ENCODE measurements around the gene MSN. TPM values are rescaled to one million over a fixed set of nuclear protein-coding genes. Genes with fewer than 3 reads are reported as not detected.
A peak's percentile ranks its signal among the peaks of the same experiment; 100 is the strongest.

Gene MSN
- polyA plus RNA-seq, 1 donor (not counting 4 experiments of a cell fraction or from before 2014, with no cell fraction given): 421 TPM

- Histone ChIP-seq H3K9me3 (ENCODE audit: control insufficient read depth, low read depth, low read length) (no peaks in the 10 kb centered on the region), H3K79me2 (ENCODE audit: control insufficient read depth, insufficient read depth, low read length) (peaks cover 85% of the 10 kb centered on the region), H3K36me3 (ENCODE audit: control insufficient read depth in 2 of 2, extremely low read depth in 1 of 2, insufficient read depth in 2 of 2, low read length in 2 of 2) (peaks cover 0 to 9% of the 10 kb centered on the region in 2 experiments), H3K4me3 (ENCODE audit: control insufficient read depth in 2 of 3, extremely low read depth in 1 of 3, insufficient read depth in 2 of 3, low read depth in 1 of 3, low read length in 3 of 3) (no peak overlapping the region), H3K27me3 (ENCODE audit: control insufficient read depth, extremely low read depth, insufficient read depth, low read length) (no peaks in the 10 kb centered on the region), H3K4me2 (ENCODE audit: control insufficient read depth, extremely low read depth, insufficient read depth, low read depth, low read length) (peak overlapping the region; percentile 19), H4K20me1 (ENCODE audit: control insufficient read depth, extremely low read depth, insufficient read depth, low read length) (no peaks in the 10 kb centered on the region), H2AFZ (ENCODE audit: control insufficient read depth, low read length) (no peak overlapping the region), H3K27ac (ENCODE audit: control insufficient read depth, insufficient read depth, low read length) (peak overlapping the region; percentile 13), H3K9me1 (ENCODE audit: control insufficient read depth, extremely low read depth, insufficient read depth, low read length) (no peaks in the 10 kb centered on the region), H3K9ac (ENCODE audit: control insufficient read depth, extremely low read depth, insufficient read depth, low read length) (no peak overlapping the region), H3K4me1 (ENCODE audit: control insufficient read depth, extremely low read depth, insufficient read depth, low read length) (peaks cover 32% of the 10 kb centered on the region)
- no peak for FAIRE-seq
- TF ChIP-seq EZH2 (IDR thresholded peaks at IDR 0.05; ENCODE audit: low read length): no peak
- TF ChIP-seq, protein P1, sequence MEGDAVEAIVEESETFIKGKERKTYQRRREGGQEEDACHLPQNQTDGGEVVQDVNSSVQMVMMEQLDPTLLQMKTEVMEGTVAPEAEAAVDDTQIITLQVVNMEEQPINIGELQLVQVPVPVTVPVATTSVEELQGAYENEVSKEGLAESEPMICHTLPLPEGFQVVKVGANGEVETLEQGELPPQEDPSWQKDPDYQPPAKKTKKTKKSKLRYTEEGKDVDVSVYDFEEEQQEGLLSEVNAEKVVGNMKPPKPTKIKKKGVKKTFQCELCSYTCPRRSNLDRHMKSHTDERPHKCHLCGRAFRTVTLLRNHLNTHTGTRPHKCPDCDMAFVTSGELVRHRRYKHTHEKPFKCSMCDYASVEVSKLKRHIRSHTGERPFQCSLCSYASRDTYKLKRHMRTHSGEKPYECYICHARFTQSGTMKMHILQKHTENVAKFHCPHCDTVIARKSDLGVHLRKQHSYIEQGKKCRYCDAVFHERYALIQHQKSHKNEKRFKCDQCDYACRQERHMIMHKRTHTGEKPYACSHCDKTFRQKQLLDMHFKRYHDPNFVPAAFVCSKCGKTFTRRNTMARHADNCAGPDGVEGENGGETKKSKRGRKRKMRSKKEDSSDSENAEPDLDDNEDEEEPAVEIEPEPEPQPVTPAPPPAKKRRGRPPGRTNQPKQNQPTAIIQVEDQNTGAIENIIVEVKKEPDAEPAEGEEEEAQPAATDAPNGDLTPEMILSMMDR (optimal IDR thresholded peaks at IDR 0.05 in 1 of 3, IDR thresholded peaks at IDR 0.05 in 1 of 3, conservative IDR thresholded peaks at IDR 0.05 in 1 of 3; ENCODE audit: extremely low read depth in 1 of 3, insufficient read depth in 2 of 3, low read length in 3 of 3): no peak
- DNase-seq (ENCODE audit: low read depth, low spot score): no peak
- dilution Hi-C loops (cut with MboI; ENCODE audit: extremely low pct_ligation_motif_present, low sequenced_read_pairs): no loop called here
These were observed 4.5 kb downstream of the MSN start for GRCh38 chrX:65671966-65672365.

DNA sequence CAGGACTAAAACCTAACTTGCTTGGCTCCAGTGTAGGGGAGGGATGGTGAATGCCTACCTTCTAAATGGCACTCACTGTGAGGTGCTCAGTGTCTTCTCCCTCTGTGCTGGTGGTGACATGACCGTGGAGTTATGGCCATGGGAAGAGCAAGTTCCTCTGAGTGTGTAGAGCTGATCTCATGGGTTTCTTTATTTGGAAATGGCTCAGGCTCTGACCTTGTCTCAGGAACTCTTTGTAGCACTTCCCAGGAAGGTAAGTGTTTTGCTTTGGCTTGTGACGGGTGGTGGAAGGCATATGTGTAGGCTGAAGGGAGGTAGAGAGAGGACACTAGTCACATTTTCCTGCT lies 6.4 kb downstream of the MSN start:
- no peak for TF ChIP-seq EZH2 (IDR thresholded peaks at IDR 0.05; ENCODE audit: low read length)
- TF ChIP-seq, protein P1 (optimal IDR thresholded peaks at IDR 0.05 in 1 of 3, IDR thresholded peaks at IDR 0.05 in 1 of 3, conservative IDR thresholded peaks at IDR 0.05 in 1 of 3; ENCODE audit: extremely low read depth in 1 of 3, insufficient read depth in 2 of 3, low read length in 3 of 3): no peak
- no peaks in the 10 kb centered on the region for H3K27me3 ChIP-seq (ENCODE audit: control insufficient read depth, extremely low read depth, insufficient read depth, low read length)
- H3K9ac ChIP-seq (ENCODE audit: control insufficient read depth, extremely low read depth, insufficient read depth, low read length): peak overlapping the region; percentile 1
- peaks cover 0 to 7% of the 10 kb centered on the region in 2 experiments for H3K36me3 ChIP-seq (ENCODE audit: control insufficient read depth in 2 of 2, extremely low read depth in 1 of 2, insufficient read depth in 2 of 2, low read length in 2 of 2)
- FAIRE-seq (no peak), DNase-seq (ENCODE audit: low read depth, low spot score) (no peak)
- H3K9me3 ChIP-seq (ENCODE audit: control insufficient read depth, low read depth, low read length): no peaks in the 10 kb centered on the region
- peak overlapping the region; percentile 29 for H3K27ac ChIP-seq (ENCODE audit: control insufficient read depth, insufficient read depth, low read length)
- no peak overlapping the region for H2AFZ ChIP-seq (ENCODE audit: control insufficient read depth, low read length)
- H3K4me2 ChIP-seq (ENCODE audit: control insufficient read depth, extremely low read depth, insufficient read depth, low read depth, low read length): peak overlapping the region; percentile 61
- H3K9me1 ChIP-seq (ENCODE audit: control insufficient read depth, extremely low read depth, insufficient read depth, low read length): no peaks in the 10 kb centered on the region
- H4K20me1 ChIP-seq (ENCODE audit: control insufficient read depth, extremely low read depth, insufficient read depth, low read length): no peaks in the 10 kb centered on the region
- H3K4me3 ChIP-seq (ENCODE audit: control insufficient read depth in 2 of 3, extremely low read depth in 1 of 3, insufficient read depth in 2 of 3, low read depth in 1 of 3, low read length in 3 of 3): peak overlapping the region in 1 of 3 experiments; percentile 7
- H3K79me2 ChIP-seq (ENCODE audit: control insufficient read depth, insufficient read depth, low read length): peaks cover 83% of the 10 kb centered on the region
- dilution Hi-C loops (cut with MboI; ENCODE audit: extremely low pct_ligation_motif_present, low sequenced_read_pairs): no loop called here
- H3K4me1 ChIP-seq (ENCODE audit: control insufficient read depth, extremely low read depth, insufficient read depth, low read length): peaks cover 41% of the 10 kb centered on the region

All from keratinocyte (primary cell).